Activated T-helper 1 cell treated with anti-CD3 and anti-CD28 coated beads, Interleukin-2, amount 50 U/mL, for 16 hours (primary cell): Measurements from ENCODE around the gene KSR2.

ENCODE experiments used
- DNase-seq, 2 donors: peaks; one replicate each; pipeline ENCODE4 v3.0.0-alpha.2; 2020; ENCODE audit warnings: low read depth in 1 of 2, low spot score in 1 of 2

The KSR2 gene

GRCh38 chr12:117589021-117589420 is 379.8 kb downstream of the KSR2 start:
- no peak for DNase-seq

GRCh38 chr12:117587631-117588287 is 381.0 kb downstream of the KSR2 start:
- no peak for DNase-seq

GRCh38 chr12:117583677-117584225 is 385.0 kb downstream of the KSR2 start:
- no peak for DNase-seq

- no peak for DNase-seq
These were observed 385.7 kb downstream of the KSR2 start for GRCh38 chr12:117583092-117583491.

- DNase-seq: no peak
These were observed 386.5 kb downstream of the KSR2 start for GRCh38 chr12:117582135-117582784.

GRCh38 chr12:117580718-117581062 is 388.1 kb downstream of the KSR2 start:
- no peak for DNase-seq

- no peak for DNase-seq
These were observed 388.6 kb downstream of the KSR2 start for GRCh38 chr12:117580015-117580717.

- no peak for DNase-seq
These were observed 391.6 kb downstream of the KSR2 start for GRCh38 chr12:117577122-117577657.

- no peak for DNase-seq
These were observed 392.7 kb downstream of the KSR2 start for GRCh38 chr12:117576053-117576452.

- DNase-seq: no peak
These were observed 394.1 kb downstream of the KSR2 start for GRCh38 chr12:117574655-117575054.

GRCh38 chr12:117572755-117573154 is 396.0 kb downstream of the KSR2 start:
- no peak for DNase-seq

GRCh38 chr12:117571321-117571720 is 397.5 kb downstream of the KSR2 start:
- DNase-seq: no peak

- no peak for DNase-seq
These were observed 398.2 kb downstream of the KSR2 start for GRCh38 chr12:117570608-117571007.

GRCh38 chr12:117567644-117568216 is 401.1 kb downstream of the KSR2 start:
- no peak for DNase-seq

- DNase-seq: no peak
These were observed 403.9 kb downstream of the KSR2 start for GRCh38 chr12:117564881-117565280.

- no peak for DNase-seq
These were observed 405.1 kb downstream of the KSR2 start for GRCh38 chr12:117563706-117564105.

- DNase-seq: no peak
These were observed 405.8 kb downstream of the KSR2 start for GRCh38 chr12:117563007-117563406.

GRCh38 chr12:117561990-117562389 is 406.8 kb downstream of the KSR2 start:
- no peak for DNase-seq

- DNase-seq: no peak
These were observed 408.8 kb downstream of the KSR2 start for GRCh38 chr12:117559978-117560377.

GRCh38 chr12:117555889-117556288 is 412.9 kb downstream of the KSR2 start:
- DNase-seq: no peak

- no peak for DNase-seq
These were observed 415.8 kb downstream of the KSR2 start for GRCh38 chr12:117552971-117553370.

- no peak for DNase-seq
These were observed 417.1 kb downstream of the KSR2 start for GRCh38 chr12:117551665-117552064.
